Hematopoietic multipotent progenitor cell treated with erythropoietin and hydrocortisone succinate and interleukin-3 and kit ligand, for 8 days (in vitro differentiated cells): ENCODE measurements around the gene AFG1L.
"Not testable (repeated sequence)": the region's sequence is repeated elsewhere in the genome, so short reads cannot be mapped to it uniquely, and the experiment has no call there.

Source experiments
- DNase-seq: peaks from one replicate; pipeline ENCODE4 v3.0.0-alpha.2; 2015

The AFG1L gene

DNA sequence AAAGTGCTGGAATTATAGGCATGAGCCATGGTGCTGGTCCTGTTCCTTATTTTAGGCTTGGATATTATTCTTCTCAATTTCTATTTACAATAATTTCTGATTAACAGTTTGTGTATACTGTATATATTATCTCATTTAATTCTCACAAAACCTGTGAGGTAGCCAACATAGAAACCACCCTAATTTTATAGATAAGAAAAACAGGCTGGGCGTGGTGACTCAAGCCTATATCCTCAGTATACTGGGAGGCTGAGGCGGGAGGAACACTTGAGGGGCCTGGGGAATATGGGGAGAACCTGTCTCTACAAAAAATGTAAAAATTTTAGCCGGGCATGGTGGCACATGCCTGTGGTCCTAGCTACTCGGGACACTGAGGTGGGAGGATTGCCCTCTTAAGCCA lies 3.8 kb upstream of the AFG1L start:
- peak; percentile 79 for DNase-seq

DNA sequence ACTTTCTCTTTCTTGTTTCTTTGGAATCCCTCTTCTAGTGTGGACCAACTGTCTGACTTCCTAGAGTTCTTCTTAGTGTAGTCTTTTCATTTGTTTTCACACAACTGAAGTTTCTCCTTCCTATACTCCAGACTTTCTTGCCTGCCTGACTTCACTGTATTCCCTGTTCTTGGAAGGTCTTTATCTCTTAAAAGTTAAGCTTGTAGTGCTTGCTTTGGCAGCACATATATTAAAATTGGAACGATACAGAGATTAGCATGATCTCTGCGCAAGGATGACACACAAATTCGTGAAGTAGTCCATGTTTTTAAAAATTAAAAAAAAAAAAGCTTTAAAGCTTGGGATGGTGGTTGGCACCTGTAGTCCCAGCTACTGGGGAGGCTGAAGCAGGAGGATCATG lies 2.3 kb upstream of the AFG1L start:
- DNase-seq, result not testable (repeated sequence)

- DNase-seq, result no peak
These were observed 1.1 kb upstream of the AFG1L start for GRCh38 chr6:108293527-108294296.

DNA sequence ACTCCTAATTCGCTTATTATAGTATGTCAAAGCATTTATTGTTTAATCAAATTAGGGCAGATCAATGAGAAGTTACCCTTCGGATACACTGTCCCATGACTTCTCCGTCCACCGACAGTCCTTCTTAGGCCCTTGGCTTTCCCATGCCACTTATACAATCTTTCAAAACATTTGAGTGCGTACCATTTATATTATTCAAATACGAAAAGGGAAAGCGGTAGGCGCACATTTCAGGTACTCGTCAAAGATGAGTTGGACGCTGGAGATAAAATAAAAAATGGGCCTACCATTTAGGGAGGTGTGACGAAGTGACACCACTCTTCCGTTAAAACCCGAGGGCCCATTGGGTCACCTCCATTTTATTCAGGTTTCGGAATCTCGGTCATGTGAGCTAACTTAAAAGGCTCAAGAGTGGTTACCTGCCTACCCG lies 542 bp upstream of the AFG1L start:
- no peak for DNase-seq

- DNase-seq, result no peak
These were observed 822 bp downstream of the AFG1L start for GRCh38 chr6:108295676-108296075.

- DNase-seq, result no peak
These were observed 7.5 kb downstream of the AFG1L start for GRCh38 chr6:108302386-108302785.

- DNase-seq, result no peak
These were observed 9.8 kb downstream of the AFG1L start for GRCh38 chr6:108304646-108305045.

GRCh38 chr6:108308641-108309040 lies 13.8 kb downstream of the AFG1L start:
- DNase-seq, result not testable (repeated sequence)

- DNase-seq, result no peak
These were observed 15.0 kb downstream of the AFG1L start for GRCh38 chr6:108309844-108310243.

GRCh38 chr6:108312605-108313004 lies 17.8 kb downstream of the AFG1L start:
- DNase-seq, result no peak

- no peak for DNase-seq
These were observed 26.4 kb downstream of the AFG1L start for GRCh38 chr6:108321253-108321747.

DNA sequence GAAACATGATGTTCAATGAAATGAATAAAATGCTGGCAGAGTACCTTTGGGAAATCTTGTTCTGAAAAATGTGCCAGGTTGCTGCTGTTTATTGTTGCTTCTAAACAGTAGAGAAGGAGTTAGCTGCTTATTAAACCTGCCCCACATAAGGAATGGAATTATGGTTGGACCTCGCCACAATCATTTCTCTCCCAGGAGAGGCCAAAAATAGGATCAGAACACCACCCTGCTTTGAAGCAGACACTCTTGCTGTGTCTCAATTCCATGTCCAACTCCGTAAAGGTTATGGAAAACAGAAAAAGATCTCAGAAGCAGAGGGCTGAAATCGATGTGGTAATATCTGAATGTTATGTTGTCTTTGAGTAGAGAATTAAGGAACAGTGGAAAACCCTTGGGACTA lies 27.9 kb downstream of the AFG1L start:
- no peak for DNase-seq

GRCh38 chr6:108323710-108324466 lies 29.0 kb downstream of the AFG1L start:
- no peak for DNase-seq

GRCh38 chr6:108330221-108330785 lies 35.4 kb downstream of the AFG1L start:
- not testable (repeated sequence) for DNase-seq

DNA sequence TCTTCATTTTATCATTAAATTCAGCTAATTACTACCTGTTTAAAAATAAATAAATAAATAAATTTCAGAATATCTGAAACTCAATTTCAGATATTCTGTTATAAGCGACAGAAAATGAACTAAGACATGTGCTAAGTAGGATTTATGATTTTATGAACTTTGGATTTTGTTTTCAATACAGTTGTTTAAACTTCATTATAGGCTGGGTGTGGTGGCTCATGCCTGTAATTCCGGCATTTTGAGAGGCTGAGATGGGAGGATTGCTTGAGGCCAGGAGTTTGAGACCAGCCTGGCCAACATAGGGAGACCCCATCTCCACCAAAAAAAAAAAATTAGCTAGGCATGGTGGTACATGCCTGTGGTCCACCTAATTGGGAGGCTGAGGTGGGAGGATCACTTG lies 36.0 kb downstream of the AFG1L start:
- no peak for DNase-seq

- no peak for DNase-seq
These were observed 37.1 kb downstream of the AFG1L start for GRCh38 chr6:108331982-108332381.

DNA sequence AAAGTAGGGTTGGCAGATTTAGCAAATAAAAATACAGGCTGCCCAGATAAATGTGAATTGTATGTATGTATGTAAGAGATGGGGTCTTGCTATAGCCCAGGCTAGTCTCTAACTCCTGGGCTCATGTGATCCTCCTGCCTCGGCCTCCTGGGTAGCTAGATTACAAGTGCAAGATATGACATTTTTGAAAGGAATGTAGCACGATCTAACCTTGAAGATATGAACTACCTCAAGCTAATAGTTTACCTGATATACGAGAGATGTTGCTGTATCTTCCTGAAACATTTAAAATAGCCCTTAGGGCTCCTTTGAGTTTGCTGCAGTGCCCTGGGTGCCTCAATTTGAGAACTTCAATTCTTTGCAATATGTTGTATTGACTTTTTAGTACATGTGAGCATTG lies 42.1 kb downstream of the AFG1L start:
- no peak for DNase-seq

GRCh38 chr6:108337721-108338120 lies 42.9 kb downstream of the AFG1L start:
- DNase-seq, result no peak

DNA sequence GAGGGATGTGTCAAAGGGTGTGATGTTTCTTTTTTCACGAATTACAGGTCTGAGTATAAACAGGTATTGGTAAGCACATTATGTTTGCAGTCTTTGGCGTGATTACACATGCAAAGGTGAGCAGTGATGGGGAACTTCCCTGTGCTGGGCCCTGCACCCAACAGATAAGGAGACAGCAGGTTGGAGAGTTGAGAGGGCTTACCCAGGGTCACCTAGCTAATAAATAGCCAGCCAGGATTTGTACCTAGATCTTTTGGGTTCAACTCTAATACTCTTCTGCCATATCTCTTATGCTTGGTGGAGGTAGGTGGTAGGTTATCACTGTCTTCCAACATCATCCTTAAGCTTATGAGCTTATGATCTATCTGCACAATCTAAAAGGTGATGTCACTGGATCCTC lies 46.5 kb downstream of the AFG1L start:
- no peak for DNase-seq

- DNase-seq, result no peak
These were observed 49.0 kb downstream of the AFG1L start for GRCh38 chr6:108343894-108344293.

DNA sequence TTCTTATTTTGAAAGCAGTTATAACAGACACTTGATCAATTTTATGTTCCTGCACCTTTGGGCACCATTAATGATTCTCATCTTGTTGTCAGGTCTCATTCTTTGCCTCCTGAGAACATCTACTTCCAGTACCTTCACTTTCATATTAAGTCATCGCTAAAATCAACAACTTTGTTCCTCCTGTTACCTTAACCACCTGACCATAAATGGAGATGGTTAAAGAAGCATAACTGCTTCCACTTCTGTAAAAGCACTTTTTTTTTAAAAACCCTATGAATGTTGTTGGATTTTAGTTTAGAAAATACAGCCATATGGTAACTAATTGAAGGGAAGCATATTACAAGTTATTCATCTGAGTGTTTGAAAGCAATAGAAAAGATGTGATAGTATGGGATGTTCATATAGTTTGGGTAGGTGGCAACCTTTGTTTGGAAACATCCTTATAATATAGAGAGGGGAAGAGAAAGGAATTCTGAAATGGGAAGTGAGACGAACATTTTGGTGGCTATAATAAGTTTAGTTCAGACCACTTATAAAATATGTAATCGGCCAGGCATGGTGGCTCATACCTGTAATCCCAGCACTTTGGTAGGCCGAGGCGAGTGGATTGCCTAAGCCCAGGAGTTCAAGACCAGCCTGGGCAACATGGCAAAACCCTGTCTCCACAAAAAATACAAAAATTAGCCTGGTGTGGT lies 53.9 kb downstream of the AFG1L start:
- DNase-seq, result no peak

GRCh38 chr6:108350528-108350927 lies 55.7 kb downstream of the AFG1L start:
- no peak for DNase-seq

- no peak for DNase-seq
These were observed 59.0 kb downstream of the AFG1L start for GRCh38 chr6:108353853-108354252.
